Measurements from ENCODE around the gene PTRH2.

- no peak for TF ChIP-seq CTCF (IDR thresholded peaks at IDR 0.05)
- TF ChIP-seq POLR2A (IDR thresholded peaks at IDR 0.05) = no peak
Observed at GRCh38 chr17:59675231-59675630, 32.0 kb downstream of the PTRH2 start.

Measured in esophagus squamous epithelium (tissue), 4 donors.